H9 (cell line): Measurements from ENCODE around the gene TMEM179B. TPM values are rescaled to one million over a fixed set of nuclear protein-coding genes. Genes with fewer than 3 reads are reported as not detected.

Experiments used
- DNase-seq: peaks from one replicate; pipeline ENCODE4 v3.0.0-alpha.2; 2017
- H2AFZ ChIP-seq: one replicate; pipeline ENCODE4 v1.6.1; 2013; ENCODE audit warnings: mild to moderate bottlenecking, low read length, control low read depth, moderate library complexity
- H2AK5ac ChIP-seq: 2 replicates; pipeline ENCODE4 v1.6.1; 2013; ENCODE audit warnings: low read length, control low read depth, mixed read lengths; ENCODE audit not compliant: insufficient read length
- H2BK120ac ChIP-seq: one replicate; pipeline ENCODE4 v1.6.1; 2013; ENCODE audit warnings: low read depth, mild to moderate bottlenecking, low read length, control low read depth, inconsistent platforms; ENCODE audit not compliant: poor library complexity, severe bottlenecking
- H2BK12ac ChIP-seq: 2 replicates; pipeline ENCODE4 v1.6.1; 2013; ENCODE audit warnings: low read length, control low read depth, mixed read lengths, low read depth; ENCODE audit not compliant: insufficient read length
- H2BK15ac ChIP-seq: 2 replicates; pipeline ENCODE4 v1.6.1; 2013; ENCODE audit warnings: low read depth, low read length, control low read depth
- H2BK20ac ChIP-seq: one replicate; pipeline ENCODE4 v1.6.1; 2013; ENCODE audit warnings: low read depth, mild to moderate bottlenecking, low read length, control low read depth, inconsistent platforms; ENCODE audit not compliant: poor library complexity, severe bottlenecking
- H2BK5ac ChIP-seq: 2 replicates; pipeline ENCODE4 v1.6.1; 2013; ENCODE audit warnings: low read length, control low read depth, mixed read lengths; ENCODE audit not compliant: insufficient read length
- H3K14ac ChIP-seq: 2 replicates; pipeline ENCODE4 v1.6.1; 2013; ENCODE audit warnings: low read length, control low read depth; ENCODE audit not compliant: insufficient read depth
- H3K18ac ChIP-seq: 2 replicates; pipeline ENCODE4 v1.6.1; 2013; ENCODE audit warnings: low read depth, mild to moderate bottlenecking, mixed read lengths, low read length, control low read depth; ENCODE audit not compliant: insufficient read length
- H3K23ac ChIP-seq: 2 replicates; pipeline ENCODE4 v1.6.1; 2013; ENCODE audit warnings: low read length, control low read depth, mixed read lengths, low read depth; ENCODE audit not compliant: insufficient read length
- H3K23me2 ChIP-seq: 2 replicates; pipeline ENCODE4 v1.6.1; 2013; ENCODE audit warnings: low read depth, mild to moderate bottlenecking, mixed read lengths, low read length, control low read depth; ENCODE audit not compliant: insufficient read length, poor library complexity, severe bottlenecking
- H3K27ac ChIP-seq: 2 replicates; pipeline ENCODE4 v1.5.1; 2013; ENCODE audit warnings: low read length, control low read depth, mixed read lengths, low read depth; ENCODE audit not compliant: insufficient read length
- H3K27me3 ChIP-seq: 2 replicates; pipeline ENCODE4 v1.6.1; 2013; ENCODE audit warnings: low read length, control low read depth, inconsistent platforms; ENCODE audit not compliant: insufficient read depth
- H3K4ac ChIP-seq: 2 replicates; pipeline ENCODE4 v1.6.1; 2013; ENCODE audit warnings: low read depth, mild to moderate bottlenecking, control low read depth, inconsistent platforms, low read length, moderate library complexity
- H3K4me1 ChIP-seq: 2 replicates; pipeline ENCODE4 v1.6.1; 2013; ENCODE audit warnings: low read length, control low read depth, inconsistent platforms; ENCODE audit not compliant: insufficient read depth
- H3K4me2 ChIP-seq: 2 replicates; pipeline ENCODE4 v1.6.1; 2013; ENCODE audit warnings: low read length, control low read depth, mixed read lengths; ENCODE audit not compliant: insufficient read length, insufficient read depth
- H3K56ac ChIP-seq: 2 replicates; pipeline ENCODE4 v1.6.1; 2013; ENCODE audit warnings: low read depth, mild to moderate bottlenecking, mixed read lengths, low read length, control low read depth; ENCODE audit not compliant: insufficient read length
- H3K79me1 ChIP-seq: 2 replicates; pipeline ENCODE4 v1.6.1; 2013; ENCODE audit warnings: low read depth, mild to moderate bottlenecking, moderate library complexity, low read length, control low read depth, inconsistent platforms; ENCODE audit not compliant: insufficient read depth, poor library complexity, severe bottlenecking
- H3K79me2 ChIP-seq: 2 replicates; pipeline ENCODE4 v1.6.1; 2013; ENCODE audit warnings: low read length, control low read depth, inconsistent platforms; ENCODE audit not compliant: insufficient read depth
- H3K9ac ChIP-seq: 2 replicates; pipeline ENCODE4 v1.6.1; 2013; ENCODE audit warnings: low read length, control low read depth, mixed read lengths; ENCODE audit not compliant: insufficient read length; ENCODE audit errors: extremely low read depth
- H3K9me3 ChIP-seq: one replicate; pipeline ENCODE4 v1.6.1; 2013; ENCODE audit warnings: low read depth, low read length, inconsistent platforms; ENCODE audit not compliant: control insufficient read depth
- H3T11ph ChIP-seq: one replicate; pipeline ENCODE4 v1.6.1; 2013; ENCODE audit warnings: mild to moderate bottlenecking, low read length, control low read depth, inconsistent platforms
- H4K20me1 ChIP-seq: one replicate; pipeline ENCODE4 v1.6.1; 2013; ENCODE audit not compliant: control insufficient read depth, insufficient read length, insufficient read depth
- H4K5ac ChIP-seq: 2 replicates; pipeline ENCODE4 v1.6.1; 2013; ENCODE audit warnings: low read depth, mild to moderate bottlenecking, mixed read lengths, low read length, control low read depth; ENCODE audit not compliant: insufficient read length
- H4K8ac ChIP-seq: replicated peaks from 2 replicates; pipeline ENCODE4 v1.6.1; 2013; ENCODE audit warnings: low read length, control low read depth, mixed read lengths, low read depth; ENCODE audit not compliant: insufficient read length
- H4K91ac ChIP-seq: 2 replicates; pipeline ENCODE4 v1.6.1; 2013; ENCODE audit warnings: low read depth, mild to moderate bottlenecking, moderate library complexity, mixed read lengths, low read length, control low read depth; ENCODE audit not compliant: insufficient read length
- H3K27ac Mint-ChIP-seq, 3 experiments: 2 replicates in 2 of 3; 3 replicates in 1 of 3; pipeline ENCODE4 v1.8.0; 2020 to 2021; ENCODE audit warnings: mixed read lengths in 3 of 3, mild to moderate bottlenecking in 1 of 3, moderate library complexity in 1 of 3
- H3K27me3 Mint-ChIP-seq: 2 replicates; pipeline ENCODE4 v1.8.0; 2021; ENCODE audit warnings: low read depth, mild to moderate bottlenecking, moderate library complexity, mixed read lengths
- H3K36me3 Mint-ChIP-seq, 3 experiments: 2 replicates in 2 of 3; 3 replicates in 1 of 3; pipeline ENCODE4 v1.8.0; 2020 to 2021; ENCODE audit warnings: low read depth in 3 of 3, mixed read lengths in 3 of 3; ENCODE audit not compliant: insufficient read depth in 1 of 3
- H3K4me1 Mint-ChIP-seq, 2 experiments: 2 replicates each; pipeline ENCODE4 v1.8.0; 2020; ENCODE audit warnings: mixed read lengths in 2 of 2
- H3K4me3 Mint-ChIP-seq, 2 experiments: 2 replicates in 1 of 2; 3 replicates in 1 of 2; pipeline ENCODE4 v1.8.0; 2020 to 2021; ENCODE audit warnings: mild to moderate bottlenecking in 2 of 2, mixed read lengths in 2 of 2, moderate library complexity in 1 of 2
- H3K9me3 Mint-ChIP-seq, 2 experiments: 2 replicates in 1 of 2; 3 replicates in 1 of 2; pipeline ENCODE4 v1.8.0; 2020; ENCODE audit warnings: mild to moderate bottlenecking in 2 of 2, mixed read lengths in 2 of 2, moderate library complexity in 1 of 2
- WGBS: extraction: QIAGEN DNeasy Blood & Tissue Kit; methylation state at CpG from one replicate; pipeline ENCODE4 v1.1.7; 2013; ENCODE audit warnings: missing lambda C conversion rate, low lambda C conversion rate, mixed read lengths; ENCODE audit not compliant: insufficient read length; ENCODE audit errors: extremely low coverage; 5-methylcytosine and 5-hydroxymethylcytosine counted together
- long read RNA-seq: library from polyadenylated mRNA; unstranded; transcript quantifications from one replicate; pipeline ENCODE4 v2.0.0, GENCODE V29; 2020
- total RNA-seq: library from RNA; stranded (reverse); gene quantifications from 2 replicates; pipeline ENCODE4 v1.2.1, GENCODE V29; 2021
- TF ChIP-seq, protein P1 (sequence below): fragments of 200-600 bp; sonication (generic); conservative IDR thresholded peaks from 3 replicates; pipeline ENCODE4 v1.8.0; 2021; ENCODE audit warnings: antibody characterized with exemption, mild to moderate bottlenecking

Gene TMEM179B, protein sequence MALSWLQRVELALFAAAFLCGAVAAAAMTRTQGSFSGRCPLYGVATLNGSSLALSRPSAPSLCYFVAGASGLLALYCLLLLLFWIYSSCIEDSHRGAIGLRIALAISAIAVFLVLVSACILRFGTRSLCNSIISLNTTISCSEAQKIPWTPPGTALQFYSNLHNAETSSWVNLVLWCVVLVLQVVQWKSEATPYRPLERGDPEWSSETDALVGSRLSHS
- total RNA-seq = 25.0 and 25.5 TPM in 2 replicates
- long read RNA-seq, transcript TMEM179B-201 (5 exons, 1,023 nt) = major isoform, 37 of 69 reads
- long read RNA-seq, partial matches to known transcripts = 8 of 69 reads
- long read RNA-seq, other reads (novel, unspliced or antisense) = 23 of 69 reads

DNA sequence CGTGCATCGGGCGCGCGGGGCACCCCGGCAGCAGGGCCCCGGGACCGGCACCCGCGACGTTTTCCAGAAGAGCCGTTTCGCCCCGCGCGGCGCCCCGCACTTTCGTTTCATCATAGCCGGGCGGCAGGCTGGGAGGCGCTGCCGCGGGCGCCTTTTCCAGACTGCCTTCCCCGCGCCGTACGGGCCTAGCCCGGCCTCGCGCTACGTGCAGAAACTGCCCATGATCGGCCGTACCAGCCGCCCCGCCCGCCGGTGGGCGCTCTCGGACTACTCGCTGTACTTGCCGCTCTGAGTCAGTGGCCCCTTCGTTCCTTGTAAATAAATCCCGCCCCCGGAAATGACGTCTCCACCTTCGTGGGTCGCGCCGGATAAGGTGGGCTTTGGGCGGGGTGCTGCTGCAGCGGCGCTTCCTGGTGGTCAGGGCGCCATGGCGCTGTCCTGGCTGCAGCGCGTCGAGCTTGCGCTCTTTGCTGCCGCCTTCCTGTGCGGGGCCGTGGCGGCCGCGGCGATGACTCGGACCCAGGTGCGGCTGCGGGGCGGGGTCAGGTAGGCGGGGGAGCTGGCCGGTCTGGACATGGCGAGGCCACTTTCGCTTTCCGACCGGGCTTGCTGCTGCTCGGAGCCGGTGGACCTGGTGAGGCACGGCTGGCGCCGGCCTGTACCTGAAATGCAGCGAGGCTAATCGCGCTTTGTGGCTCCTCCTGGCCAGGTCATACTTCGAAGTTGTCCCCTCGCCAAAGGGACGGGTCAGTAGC is at the start of gene TMEM179B:
Gene TMEM179B, plus strand, starts transcription at position 398 of the 755 bp plus-strand sequence. Its CDS starts 30 bp downstream, at position 428.
- no peak within 1 kb of the TSS for H3K4ac ChIP-seq
- no peak within 1 kb of the TSS for H2BK120ac ChIP-seq
- TF ChIP-seq, protein P1, sequence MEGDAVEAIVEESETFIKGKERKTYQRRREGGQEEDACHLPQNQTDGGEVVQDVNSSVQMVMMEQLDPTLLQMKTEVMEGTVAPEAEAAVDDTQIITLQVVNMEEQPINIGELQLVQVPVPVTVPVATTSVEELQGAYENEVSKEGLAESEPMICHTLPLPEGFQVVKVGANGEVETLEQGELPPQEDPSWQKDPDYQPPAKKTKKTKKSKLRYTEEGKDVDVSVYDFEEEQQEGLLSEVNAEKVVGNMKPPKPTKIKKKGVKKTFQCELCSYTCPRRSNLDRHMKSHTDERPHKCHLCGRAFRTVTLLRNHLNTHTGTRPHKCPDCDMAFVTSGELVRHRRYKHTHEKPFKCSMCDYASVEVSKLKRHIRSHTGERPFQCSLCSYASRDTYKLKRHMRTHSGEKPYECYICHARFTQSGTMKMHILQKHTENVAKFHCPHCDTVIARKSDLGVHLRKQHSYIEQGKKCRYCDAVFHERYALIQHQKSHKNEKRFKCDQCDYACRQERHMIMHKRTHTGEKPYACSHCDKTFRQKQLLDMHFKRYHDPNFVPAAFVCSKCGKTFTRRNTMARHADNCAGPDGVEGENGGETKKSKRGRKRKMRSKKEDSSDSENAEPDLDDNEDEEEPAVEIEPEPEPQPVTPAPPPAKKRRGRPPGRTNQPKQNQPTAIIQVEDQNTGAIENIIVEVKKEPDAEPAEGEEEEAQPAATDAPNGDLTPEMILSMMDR = peak; percentile 49
- H3K9me3 ChIP-seq = no peaks in the 10 kb centered on the region
- H3K18ac ChIP-seq = peak within 1 kb of the TSS; percentile 7
- peak within 1 kb of the TSS; percentile 64 for H3K4me2 ChIP-seq
- no peak within 1 kb of the TSS for H4K8ac ChIP-seq
- H3T11ph ChIP-seq = no peak within 1 kb of the TSS
- Mint-ChIP-seq H3K27me3 (no peaks in the 10 kb centered on the region; the same call in 1 of the 2 replicates), H3K9me3 (no peaks in the 10 kb centered on the region; a peak in 1 of 5 replicates), H3K4me1 (peaks cover 24 to 32% of the 10 kb centered on the region in 2 experiments), H3K27ac (peak within 1 kb of the TSS; percentile 94 to 98 (median 96)), H3K4me3 (peak within 1 kb of the TSS; percentile 89 to 94), H3K36me3 (peaks cover 24 to 68% (median 49%) of the 10 kb centered on the region in 3 experiments)
- peak within 1 kb of the TSS; percentile 10 for H3K14ac ChIP-seq
- H3K23me2 ChIP-seq = peaks cover 4% of the 10 kb centered on the region
- WGBS = no CpG with 5 or more reads among the region's 88 CpGs
- no peaks in the 10 kb centered on the region for H3K4me1 ChIP-seq
- H4K5ac ChIP-seq = no peak within 1 kb of the TSS
- H3K79me1 ChIP-seq = no peaks in the 10 kb centered on the region
- no peak within 1 kb of the TSS for H3K23ac ChIP-seq
- peak within 1 kb of the TSS; percentile 91 for H3K9ac ChIP-seq
- peak; percentile 98 for DNase-seq
- H3K56ac ChIP-seq = no peak within 1 kb of the TSS
- no peak within 1 kb of the TSS for H2AFZ ChIP-seq
- no peak within 1 kb of the TSS for H2BK20ac ChIP-seq
- H2AK5ac ChIP-seq = no peak within 1 kb of the TSS
- H4K20me1 ChIP-seq = no peaks in the 10 kb centered on the region
- no peak within 1 kb of the TSS for H4K91ac ChIP-seq
- H3K27ac ChIP-seq = peak within 1 kb of the TSS; percentile 23
- no peak within 1 kb of the TSS for H2BK15ac ChIP-seq
- no peak within 1 kb of the TSS for H2BK12ac ChIP-seq
- no peak within 1 kb of the TSS for H2BK5ac ChIP-seq
- no peaks in the 10 kb centered on the region; the same call in 1 of the 2 replicates for H3K79me2 ChIP-seq
- H3K27me3 ChIP-seq = no peaks in the 10 kb centered on the region
